HCT116 (cell line): ENCODE measurements around the gene TTLL11. TPM values are rescaled to one million over a fixed set of nuclear protein-coding genes. Genes with fewer than 3 reads are reported as not detected.

Experiments used
- ATAC-seq: fragments of 200-7000 bp; cut with Tn5 transposase; 2 replicates; pipeline ENCODE4 v1.9.1; 2020; ENCODE audit warnings: mild to moderate bottlenecking, moderate library complexity
- BruUV-seq: library from RNA; stranded (reverse); fragments of 400-500 nt; replicated peaks from 2 replicates; lab custom pipeline; 2021; lab: Mats Ljungman, UMichigan
- CTCF ChIA-PET: fragments of 300-600 bp; sonication (Branson Sonifier 250); formaldehyde crosslinking; loops from one replicate; lab custom pipeline; 2021; ENCODE audit warnings: antibody characterized with exemption; lab: Charles Lee
- POLR2A ChIA-PET: fragments of 300-600, 350-600 bp; sonication (Branson Sonifier 250); formaldehyde crosslinking; loops from one replicate; lab custom pipeline; 2021; ENCODE audit warnings: antibody characterized with exemption; lab: Charles Lee
- RAD21 ChIA-PET, 2 experiments: fragments of 300-600 bp; sonication (Branson Sonifier 250); formaldehyde crosslinking; loops; one replicate each; lab custom pipeline; 2023; ENCODE audit warnings: low total read pairs in 2 of 2; ENCODE audit not compliant: uncharacterized antibody in 2 of 2, unreplicated experiment in 2 of 2, low non-redundant PET in 1 of 2; lab: Charles Lee
- DNase-seq: peaks from one replicate; pipeline ENCODE4 v3.0.0-alpha.2; 2010; ENCODE audit warnings: low read depth, low spot score
- H2AFZ ChIP-seq: fragments of 200-600 bp; shearing (Covaris generic), sonication (generic); 2 replicates; pipeline ENCODE4 v1.6.1; 2017; ENCODE audit warnings: low read depth, mixed run types, mixed read lengths, antibody characterized with exemption, low read length; ENCODE audit not compliant: poor library complexity, severe bottlenecking
- H3K27ac ChIP-seq: 2 replicates; pipeline ENCODE4 v1.5.1; 2012; ENCODE audit warnings: low read depth, low read length
- H3K27me3 ChIP-seq: fragments of 200-600 bp; sonication (generic); 2 replicates; pipeline ENCODE4 v1.6.1; 2016; ENCODE audit warnings: mixed run types, low read length, mixed read lengths; ENCODE audit not compliant: insufficient read depth
- H3K36me3 ChIP-seq, 2 experiments: fragments of 200-500 bp in 1 of 2; fragments of 200-600 bp in 1 of 2; sonication (Bioruptor generic) in 1 of 2; sonication (generic) in 1 of 2; 2 replicates each; pipeline versions ENCODE4 v1.5.1 to v1.6.1; 2014 to 2016; ENCODE audit warnings: low read length in 2 of 2, inconsistent platforms in 1 of 2, mixed read lengths in 1 of 2, mixed run types in 1 of 2; ENCODE audit not compliant: insufficient read depth in 2 of 2, control insufficient read depth in 1 of 2
- H3K4me1 ChIP-seq, 2 experiments: fragments of 200-600 bp in 1 of 2; sonication (generic) in 1 of 2; 2 replicates each; pipeline versions ENCODE4 v1.5.1 to v1.6.1; 2012 to 2017; ENCODE audit warnings: low read length in 2 of 2, inconsistent platforms in 1 of 2, mild to moderate bottlenecking in 1 of 2, mixed read lengths in 1 of 2, mixed run types in 1 of 2, moderate library complexity in 1 of 2; ENCODE audit not compliant: insufficient read depth in 2 of 2, control insufficient read depth in 1 of 2
- H3K4me2 ChIP-seq: fragments of 200-600 bp; sonication (generic); 2 replicates; pipeline ENCODE4 v1.6.1; 2017; ENCODE audit warnings: mixed run types, low read length, mixed read lengths
- H3K4me3 ChIP-seq, 2 experiments: fragments of 200-600 bp in 1 of 2; sonication (generic) in 1 of 2; replicated peaks in 1 of 2; 2 replicates each; pipeline ENCODE4 v1.5.1; 2011 to 2016; ENCODE audit warnings: low read length in 2 of 2, control low read depth in 1 of 2, low read depth in 1 of 2, mild to moderate bottlenecking in 1 of 2, mixed read lengths in 1 of 2, mixed run types in 1 of 2
- H3K79me2 ChIP-seq: fragments of 200-600 bp; sonication (generic); 2 replicates; pipeline ENCODE4 v1.6.1; 2017; ENCODE audit warnings: mild to moderate bottlenecking, mixed run types, low read length, moderate library complexity, mixed read lengths; ENCODE audit not compliant: insufficient read depth
- H3K9ac ChIP-seq: fragments of 200-600 bp; sonication (generic); 2 replicates; pipeline ENCODE4 v1.6.1; 2016; ENCODE audit warnings: low read length, mixed read lengths
- H3K9me2 ChIP-seq: fragments of 200-600 bp; sonication (generic), shearing (Covaris generic); 2 replicates; pipeline ENCODE4 v1.6.1; 2017; ENCODE audit warnings: mixed run types, mild to moderate bottlenecking, moderate library complexity; ENCODE audit not compliant: insufficient read depth
- H3K9me3 ChIP-seq, 2 experiments: fragments of 200-500 bp in 1 of 2; fragments of 200-600 bp in 1 of 2; sonication (Bioruptor generic) in 1 of 2; sonication (generic) in 1 of 2; 2 replicates each; pipeline ENCODE4 v1.6.1; 2014 to 2017; ENCODE audit warnings: low read length in 2 of 2, mixed read lengths in 2 of 2, inconsistent platforms in 1 of 2, low read depth in 1 of 2, mild to moderate bottlenecking in 1 of 2, mixed run types in 1 of 2, moderate library complexity in 1 of 2; ENCODE audit not compliant: control insufficient read depth in 1 of 2, insufficient read depth in 1 of 2
- H4K20me1 ChIP-seq: fragments of 200-600 bp; sonication (generic), shearing (Covaris generic); 2 replicates; pipeline ENCODE4 v1.6.1; 2017; ENCODE audit warnings: mixed run types, mild to moderate bottlenecking, moderate library complexity; ENCODE audit not compliant: insufficient read depth
- ATF3 ChIP-seq: IDR thresholded peaks from 2 replicates; pipeline ENCODE4 v1.6.1; 2012
- EGR1 ChIP-seq: IDR thresholded peaks from 2 replicates; pipeline ENCODE4 v1.6.1; 2012; ENCODE audit warnings: low read depth
- EZH2 ChIP-seq: fragments of 200-600 bp; sonication (generic); IDR thresholded peaks from 2 replicates; pipeline ENCODE4 v1.6.1; 2017; ENCODE audit warnings: antibody characterized with exemption, mixed run types
- EZH2phosphoT487 ChIP-seq: fragments of 200-600 bp; IDR thresholded peaks from 2 replicates; pipeline ENCODE4 v1.6.1; 2018; ENCODE audit warnings: antibody characterized with exemption, borderline replicate concordance
- JUND ChIP-seq: IDR thresholded peaks from 2 replicates; pipeline ENCODE4 v1.6.1; 2012
- MAX ChIP-seq: IDR thresholded peaks from 2 replicates; pipeline ENCODE4 v1.6.1; 2012
- RAD21 ChIP-seq: IDR thresholded peaks from 2 replicates; pipeline ENCODE4 v1.6.1; 2012; ENCODE audit warnings: low read depth, mild to moderate bottlenecking
- ZBTB33 ChIP-seq: IDR thresholded peaks from 2 replicates; pipeline ENCODE4 v1.6.1; 2011; ENCODE audit warnings: mild to moderate bottlenecking, low read length, moderate library complexity; ENCODE audit not compliant: insufficient replicate concordance; ENCODE audit errors: extremely low read depth
- ZNF274 ChIP-seq: fragments of 200-500 bp; sonication (Bioruptor generic); IDR thresholded peaks from 2 replicates; pipeline ENCODE4 v1.6.1; 2014; ENCODE audit warnings: mild to moderate bottlenecking, low read depth, low read length, inconsistent platforms
- intact Hi-C: fragments of 100-400 bp; cut with micrococcal nuclease; formaldehyde crosslinking; loops from 2 replicates; pipeline ENCODE4 v1.10.0; 2022
- total RNA-seq: library from RNA; stranded (reverse); gene quantifications from one replicate; pipeline ENCODE4 v1.2.1, GENCODE V29; 2021; ENCODE audit not compliant: unreplicated experiment

TTLL11 gene
- total RNA-seq, 1 experiment from 2014 or later = 2.2 TPM

- no peak overlapping the region for H3K27ac ChIP-seq
- no peaks in the 10 kb centered on the region for H3K79me2 ChIP-seq
- intact Hi-C loops = no loop called here
- no peaks in the 10 kb centered on the region for H4K20me1 ChIP-seq
- no peaks in the 10 kb centered on the region for H3K27me3 ChIP-seq
- H3K4me2 ChIP-seq = no peak overlapping the region
- TF ChIP-seq EGR1 (no peak), ZBTB33 (no peak), MAX (no peak), RAD21 (no peak), JUND (no peak), ATF3 (no peak), EZH2 (no peak), EZH2phosphoT487 (no peak), ZNF274 (no peak)
- TF ChIP-seq, all 23 proteins: peak for 0
- Histone ChIP-seq H3K9me2 (no peaks in the 10 kb centered on the region), H3K4me1 (peaks cover 0 to 17% of the 10 kb centered on the region in 2 experiments; a peak in 2 of 4 replicates), H3K4me3 (no peak overlapping the region), H3K9me3 (no peaks in the 10 kb centered on the region), H3K36me3 (no peaks in the 10 kb centered on the region), H3K9ac (no peak overlapping the region), H2AFZ (no peak overlapping the region)
- ATAC-seq (peak; percentile 68; the same call in 1 of the 2 replicates), DNase-seq (no peak)
- POLR2A ChIA-PET = no interaction called here
- CTCF ChIA-PET = no interaction called here
- BruUV-seq = no TSS peak
- RAD21 ChIA-PET = no interaction called here
Measured at GRCh38 chr9:121956808-121957207, 136.3 kb downstream of the TTLL11 start.
